HG02938 (cell line): Measurements from ENCODE around the gene MAZ.
"Not testable (repeated sequence)": the region's sequence is repeated elsewhere in the genome, so short reads cannot be mapped to it uniquely, and the experiment has no call there.

Experiments
- ATAC-seq: cut with Tn5 transposase; IDR thresholded peaks from one replicate; pipeline ENCODE4 v1.9.1; 2021; ENCODE audit warnings: mild to moderate bottlenecking, moderate library complexity; ENCODE audit not compliant: unreplicated experiment

The MAZ gene

DNA sequence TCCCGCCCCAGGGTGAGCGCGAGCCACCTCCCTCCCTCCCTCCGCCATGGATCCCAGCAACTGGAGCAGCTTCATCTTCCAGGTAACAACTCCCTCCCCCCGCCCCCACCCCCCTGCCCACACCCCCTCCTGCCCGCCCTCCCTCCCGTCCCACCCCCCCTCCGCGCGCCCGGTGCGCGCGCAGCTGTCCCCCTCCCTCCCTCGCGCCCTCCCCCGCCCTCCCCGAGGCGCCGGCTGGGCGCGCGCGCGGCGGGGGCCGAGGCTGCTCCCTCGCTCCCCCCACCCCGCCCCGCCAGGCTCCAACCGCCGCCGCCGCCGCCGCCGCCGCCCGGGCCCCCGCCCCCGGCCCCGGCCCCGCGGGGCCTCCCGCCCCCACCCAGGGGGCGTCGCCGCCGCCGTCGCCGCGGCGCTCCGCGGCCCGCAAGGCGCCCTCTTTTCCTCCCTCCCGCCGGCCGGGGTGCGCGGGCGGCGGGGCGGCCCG, at the start of gene MAZ:
Gene MAZ (plus strand): TSS at position 431 of the 481 bp plus-strand sequence. CDS start 173 bp downstream, outside the sequence.
- ATAC-seq, result no peak

DNA sequence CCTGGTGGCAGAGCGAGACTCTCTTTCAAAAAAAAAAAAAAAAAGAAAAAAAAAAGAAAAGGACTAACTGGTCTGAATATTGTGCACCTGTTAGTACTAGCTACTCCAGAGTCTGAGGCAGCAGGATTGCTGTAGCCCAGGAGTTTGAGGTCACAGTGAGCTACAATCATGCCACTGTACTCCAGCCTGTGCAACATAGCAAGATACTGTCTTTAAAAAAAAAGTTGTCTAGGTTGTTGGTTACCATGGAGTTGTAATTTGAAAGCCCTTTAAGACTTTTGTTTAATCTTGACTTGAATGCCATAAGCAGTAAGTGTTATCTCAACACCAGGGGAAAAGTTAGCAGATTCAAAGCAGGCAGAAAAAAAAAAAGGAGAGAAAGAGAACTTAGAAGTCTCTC, 49.7 kb upstream of the MAZ start:
- no peak for ATAC-seq

DNA sequence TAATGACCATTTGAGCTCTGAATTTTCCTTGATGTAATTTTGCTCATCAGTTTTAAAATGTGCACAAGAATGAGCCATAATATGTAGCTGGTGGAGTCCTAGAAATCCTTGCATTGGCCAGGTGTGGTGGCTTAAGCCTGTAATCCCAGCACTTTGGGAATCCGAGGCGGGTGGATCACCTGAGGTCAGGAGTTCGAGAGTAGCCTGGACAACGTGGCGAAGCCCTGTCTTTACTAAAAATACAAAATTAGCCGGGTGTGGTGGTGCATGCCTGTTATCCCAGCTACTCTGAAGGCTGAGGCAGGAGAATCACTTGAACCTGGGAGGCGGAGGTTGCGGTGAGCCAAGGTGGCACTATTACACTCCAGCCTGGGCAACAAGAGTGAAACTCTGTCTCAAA, 49.2 kb upstream of the MAZ start:
- ATAC-seq, result not testable (repeated sequence)

DNA sequence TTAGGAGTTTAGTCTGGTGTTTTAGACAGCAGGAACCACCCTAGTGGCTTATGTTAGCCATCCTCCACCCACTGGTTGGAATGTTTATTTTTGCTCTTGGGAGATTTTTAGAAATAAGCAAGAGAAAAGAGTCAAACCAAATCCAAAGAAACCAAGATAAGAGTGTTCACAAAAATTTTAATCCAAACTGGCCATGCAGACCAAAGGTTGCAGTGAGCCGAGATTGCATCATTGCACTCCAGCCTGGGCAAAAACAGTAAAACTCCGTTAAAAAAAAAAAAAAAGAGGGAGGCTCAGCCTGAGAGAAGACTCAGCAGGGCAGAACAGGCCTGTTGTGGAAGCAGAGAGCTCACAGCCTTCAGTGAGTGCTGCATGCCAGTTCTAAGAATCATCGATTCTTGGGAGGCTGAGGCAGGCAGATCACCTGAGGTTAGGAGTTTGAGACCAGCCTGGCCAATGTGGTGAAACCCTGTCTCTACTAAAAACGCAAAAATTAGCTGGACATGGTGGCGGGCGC, 48.3 kb upstream of the MAZ start:
- no peak for ATAC-seq

DNA sequence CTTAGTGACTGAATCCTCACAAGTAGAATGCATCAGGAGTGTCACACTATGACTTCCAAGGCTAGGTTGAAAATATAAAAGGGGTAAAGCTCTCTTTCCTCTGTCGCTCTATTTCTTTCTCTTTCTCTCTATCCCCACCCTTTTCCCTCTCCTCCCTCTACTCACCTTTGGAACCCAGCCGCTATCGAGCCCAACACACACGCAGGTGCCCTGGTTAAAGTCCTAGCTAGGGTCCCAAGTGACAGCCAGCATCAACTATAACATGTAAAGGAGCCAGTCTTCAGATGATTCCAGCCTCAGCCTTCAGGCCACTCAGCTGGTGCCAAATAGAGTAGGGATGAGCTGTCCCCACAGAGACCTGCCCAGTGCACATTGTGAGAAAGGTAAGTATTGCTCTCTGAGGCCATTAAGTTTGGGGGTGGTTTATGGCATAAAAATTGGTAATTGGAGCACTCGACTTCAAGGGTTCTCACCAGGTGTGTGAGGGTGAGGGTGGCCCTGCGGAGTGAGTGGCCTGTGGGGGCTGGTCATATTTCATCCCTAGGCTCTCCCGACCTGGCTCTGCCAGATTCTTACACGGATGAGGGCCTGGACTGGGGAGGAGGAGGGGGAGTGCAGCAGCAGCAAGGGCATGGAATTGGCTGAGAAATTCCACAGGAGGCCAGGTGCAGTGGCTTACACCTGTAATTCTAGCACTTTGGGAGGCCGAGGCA, 45.6 kb upstream of the MAZ start:
- no peak for ATAC-seq

DNA sequence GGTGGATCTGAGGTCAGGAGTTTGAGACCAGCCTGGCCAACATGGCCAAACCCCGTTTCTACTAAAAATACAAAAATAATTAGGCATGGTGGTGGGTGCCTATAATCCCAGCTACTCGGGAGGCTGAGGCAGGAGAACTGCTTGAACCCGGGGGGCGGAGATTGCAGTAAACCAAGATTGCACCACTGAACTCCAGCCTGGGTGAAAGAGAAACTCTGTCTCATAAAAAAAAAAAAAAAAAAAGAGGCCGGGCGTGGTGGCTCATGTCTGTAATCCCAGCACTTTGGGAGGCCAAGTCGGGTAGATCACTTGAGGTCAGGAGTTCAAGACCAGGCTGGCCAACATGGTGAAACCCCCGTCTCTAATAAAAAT, 45.1 kb upstream of the MAZ start:
- not testable (repeated sequence) for ATAC-seq

DNA sequence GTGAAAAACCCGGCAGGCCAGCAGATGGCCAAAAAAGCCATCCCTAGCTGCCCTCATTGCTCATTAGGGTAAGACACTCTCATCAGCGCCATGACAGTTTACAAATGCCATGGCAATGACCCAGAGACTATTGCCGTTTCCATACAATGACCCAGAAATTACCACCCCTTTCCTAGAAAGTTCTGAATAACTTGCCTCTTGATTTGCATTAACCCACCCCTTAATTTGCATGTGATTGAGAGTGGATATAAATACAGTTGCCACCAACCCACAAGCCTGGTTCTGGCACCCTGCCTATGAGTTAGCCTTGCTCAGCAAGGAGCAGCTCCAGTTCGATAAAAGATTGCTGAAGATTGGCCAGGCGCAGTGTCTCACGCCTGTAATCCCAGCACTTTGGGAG, 44.4 kb upstream of the MAZ start:
- ATAC-seq, result no peak

DNA sequence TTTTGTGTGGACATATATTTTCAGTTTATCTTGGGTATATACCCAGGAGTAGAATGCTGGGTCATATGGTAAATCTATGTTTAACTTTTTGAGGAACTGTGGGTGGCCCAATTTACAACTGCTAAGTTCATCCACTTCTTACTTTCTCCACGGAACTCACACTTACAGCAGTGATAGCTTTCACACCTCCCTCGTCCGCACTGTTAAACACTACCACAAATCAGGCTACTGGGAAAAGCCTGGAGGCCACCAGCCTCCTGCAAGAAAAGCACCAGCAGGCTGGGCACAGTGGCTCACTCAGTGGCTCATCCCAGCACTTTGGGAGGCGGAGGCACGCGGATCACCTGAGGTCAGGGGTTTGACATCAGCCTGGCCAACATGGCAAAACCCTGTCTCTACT, 43.0 kb upstream of the MAZ start:
- no peak for ATAC-seq

DNA sequence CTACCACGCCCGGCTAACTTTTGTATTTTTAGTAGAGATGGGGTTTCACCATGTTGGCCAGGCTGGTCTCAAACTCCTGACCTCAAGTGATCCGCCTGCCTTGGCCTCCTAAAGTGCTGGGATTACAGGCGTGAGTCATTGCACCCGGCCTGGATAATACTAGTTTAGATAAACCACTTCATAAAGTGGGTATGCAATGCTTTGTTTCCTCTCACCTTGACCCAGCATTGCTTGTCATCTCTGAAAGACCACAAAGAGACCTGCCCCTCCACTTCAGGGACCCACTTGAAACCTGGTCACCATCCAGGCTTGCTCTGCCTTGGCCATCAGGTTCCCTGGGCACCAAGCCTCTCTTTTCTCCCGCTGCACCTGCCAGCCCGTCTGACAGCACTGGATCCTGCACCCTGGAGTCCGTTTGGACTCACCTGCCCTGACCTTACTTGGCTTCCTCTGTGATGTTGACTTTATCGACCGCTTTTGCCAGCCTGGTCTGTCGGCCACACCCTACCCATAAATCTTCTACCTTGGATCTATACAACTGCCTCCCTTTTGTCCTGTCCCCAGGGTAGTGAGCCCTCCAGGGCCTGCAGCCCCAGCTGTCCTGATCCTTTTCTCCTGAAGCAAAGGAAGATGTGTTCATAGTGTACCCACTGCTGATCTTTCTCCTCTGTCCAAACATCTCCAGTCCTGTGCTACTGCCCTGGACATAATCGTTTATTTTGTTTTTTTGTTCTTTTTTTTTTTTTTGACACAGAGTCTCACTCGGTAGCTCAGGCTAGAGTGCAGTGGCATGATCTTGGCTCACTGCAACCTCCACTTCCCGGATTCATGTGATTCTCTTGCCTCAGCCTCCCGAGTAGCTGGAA, 40.9 kb upstream of the MAZ start:
- no peak for ATAC-seq

DNA sequence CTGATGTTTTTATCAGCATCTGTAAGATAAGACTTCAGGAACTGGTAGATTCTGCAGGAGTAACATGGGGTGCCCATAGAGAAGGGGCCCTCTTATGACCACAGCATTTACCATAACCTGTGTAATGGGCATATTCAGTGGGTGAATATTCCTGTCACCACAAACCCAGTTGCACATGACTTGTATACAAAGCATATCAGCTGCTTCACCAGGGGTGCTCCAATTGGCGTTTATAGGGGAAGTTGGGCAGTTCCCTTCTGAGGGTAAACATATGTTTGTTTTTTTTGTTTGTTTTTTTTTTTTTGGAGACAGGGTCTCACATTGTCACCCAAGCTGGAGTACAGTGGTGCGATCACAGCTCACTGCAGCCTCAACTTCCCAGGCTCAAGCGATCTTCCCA, 39.8 kb upstream of the MAZ start:
- ATAC-seq, result no peak

DNA sequence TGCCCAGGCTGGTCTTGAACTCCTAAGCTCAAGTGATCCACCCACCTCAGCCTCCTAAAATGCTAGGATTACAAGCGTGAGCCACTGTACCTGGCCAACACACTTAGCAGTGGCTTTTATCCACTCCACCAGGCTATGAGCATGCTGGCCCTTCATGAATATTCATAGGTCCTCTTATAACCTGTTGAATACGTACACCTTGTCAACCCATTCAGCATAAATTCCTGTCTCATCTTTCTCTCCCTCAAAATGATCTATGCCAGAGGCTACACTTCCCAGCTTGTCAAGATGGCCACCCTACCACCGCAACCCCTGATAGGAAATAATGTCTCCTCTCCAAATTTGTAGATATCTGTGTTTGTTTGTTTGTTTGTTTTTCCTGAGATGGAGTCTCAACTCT, 39.3 kb upstream of the MAZ start:
- ATAC-seq, result no peak

DNA sequence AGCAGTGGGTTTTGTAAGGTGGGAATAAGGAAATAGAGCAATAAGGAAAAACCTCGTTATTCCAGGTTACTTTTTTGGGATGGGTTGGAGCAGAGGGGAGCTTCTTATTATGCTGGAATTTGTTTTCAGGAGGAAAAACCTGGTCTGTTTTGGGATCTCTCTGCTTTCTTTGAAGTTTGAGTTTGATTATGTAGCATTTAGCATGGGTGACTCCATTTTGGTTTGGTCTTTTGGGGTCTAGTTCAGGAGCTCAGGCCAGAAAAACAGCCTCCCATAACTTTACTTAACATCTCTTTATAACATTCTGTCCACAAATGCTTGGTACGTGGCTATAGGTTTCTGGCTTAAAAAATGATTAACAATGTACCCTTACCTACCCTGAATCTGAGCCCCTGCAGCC, 36.8 kb upstream of the MAZ start:
- no peak for ATAC-seq

DNA sequence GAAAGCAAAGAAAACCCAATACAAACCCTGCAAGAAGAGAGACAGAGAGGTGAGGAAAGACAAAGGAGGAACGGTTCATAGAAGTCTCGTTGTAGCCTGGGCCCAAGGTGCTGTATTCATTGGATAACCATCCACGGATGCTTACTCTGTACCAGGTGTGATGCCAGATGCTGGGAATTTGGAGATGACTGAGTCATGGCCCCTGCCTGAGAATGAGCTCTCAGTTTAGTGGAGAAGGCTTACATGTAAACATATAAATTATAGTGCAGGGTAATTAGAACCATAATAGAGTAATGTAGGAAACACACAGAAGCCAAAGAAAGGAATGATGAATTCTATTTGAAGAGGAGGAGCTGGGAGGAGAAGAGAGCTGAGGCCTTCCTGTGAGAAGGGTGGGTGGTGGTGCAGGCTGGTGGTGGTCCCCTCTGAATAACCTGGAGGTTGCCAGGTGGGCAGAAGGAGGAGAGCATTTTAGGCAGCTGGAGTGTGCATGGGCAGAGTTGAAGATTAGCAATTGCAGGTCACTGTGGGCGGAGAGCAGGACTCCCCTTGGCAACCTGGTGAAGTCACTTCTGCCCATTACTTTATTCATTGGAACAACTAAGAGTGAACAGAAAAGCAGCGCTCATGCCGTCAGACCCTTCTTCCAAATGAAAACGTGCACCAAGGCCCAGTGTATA, 35.9 kb upstream of the MAZ start:
- ATAC-seq, result no peak

DNA sequence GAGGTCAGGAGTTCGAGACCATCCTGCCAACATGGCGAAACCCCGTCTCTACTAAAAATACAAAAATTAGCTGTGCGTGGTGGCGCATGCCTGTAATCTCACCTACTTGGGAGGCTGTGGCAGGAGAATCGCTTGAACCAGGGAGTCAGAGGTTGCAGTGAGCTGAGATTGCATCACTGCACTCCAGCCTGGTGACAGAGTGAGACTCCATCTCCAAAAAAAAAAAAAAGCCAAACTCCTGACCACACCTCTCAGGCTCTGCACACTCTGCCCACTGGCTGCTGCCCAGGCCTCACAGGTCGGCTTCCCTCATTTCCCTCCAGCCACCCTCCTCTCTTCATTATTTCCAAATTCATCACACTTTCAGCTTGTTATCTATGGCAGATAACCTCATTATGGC, 34.0 kb upstream of the MAZ start:
- ATAC-seq, result not testable (repeated sequence)

DNA sequence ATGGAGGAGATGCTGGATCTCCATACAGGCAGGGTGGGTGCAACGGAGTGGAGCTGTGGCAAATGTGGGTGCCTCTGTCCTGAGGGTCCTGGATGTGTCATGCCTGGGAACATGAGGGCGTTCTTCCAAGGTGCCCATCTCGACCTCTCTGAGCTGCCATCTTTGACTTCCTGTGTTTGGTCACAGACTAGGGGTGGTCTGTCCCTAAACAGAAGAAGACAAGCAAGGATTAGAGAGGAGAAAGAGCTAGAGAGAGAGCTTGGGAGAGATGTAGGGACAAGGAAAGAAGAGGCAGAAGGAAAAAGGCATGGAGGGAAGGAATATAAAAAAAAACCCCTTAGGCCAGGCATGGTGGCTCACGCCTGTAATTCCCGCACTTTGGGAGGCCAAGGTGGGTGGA, 31.6 kb upstream of the MAZ start:
- no peak for ATAC-seq

DNA sequence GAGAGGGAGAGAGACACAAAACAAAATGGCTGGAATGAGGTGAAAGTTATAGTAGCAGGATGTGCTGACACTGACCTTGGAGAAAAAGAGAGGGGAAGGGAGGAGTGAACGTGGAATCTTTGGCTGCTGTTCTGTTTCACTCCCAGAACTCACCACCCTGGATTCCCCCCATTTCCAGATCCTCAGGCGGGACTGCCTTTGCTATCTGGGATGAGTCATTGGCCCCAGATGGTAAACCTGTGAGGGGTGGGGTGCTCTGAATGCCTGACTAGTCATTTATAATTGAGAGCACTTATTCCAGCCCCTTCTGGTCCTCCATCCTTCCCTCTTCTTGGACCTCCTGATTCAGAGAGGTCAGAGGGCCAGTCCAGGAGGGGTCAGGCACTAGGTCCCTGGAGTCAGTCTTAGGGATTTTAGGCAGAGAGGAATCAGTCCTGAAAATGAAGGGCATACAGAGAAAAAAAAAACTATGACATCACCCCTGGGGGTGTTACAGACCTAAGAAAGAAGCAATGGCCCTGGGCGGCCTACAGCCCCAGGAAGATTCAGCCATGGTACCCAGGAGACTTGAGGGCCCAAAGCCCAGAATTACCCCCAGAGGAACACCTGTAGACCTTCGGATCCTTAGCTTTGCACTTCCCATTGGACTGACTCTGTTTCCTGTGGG, 30.5 kb upstream of the MAZ start:
- no peak for ATAC-seq

DNA sequence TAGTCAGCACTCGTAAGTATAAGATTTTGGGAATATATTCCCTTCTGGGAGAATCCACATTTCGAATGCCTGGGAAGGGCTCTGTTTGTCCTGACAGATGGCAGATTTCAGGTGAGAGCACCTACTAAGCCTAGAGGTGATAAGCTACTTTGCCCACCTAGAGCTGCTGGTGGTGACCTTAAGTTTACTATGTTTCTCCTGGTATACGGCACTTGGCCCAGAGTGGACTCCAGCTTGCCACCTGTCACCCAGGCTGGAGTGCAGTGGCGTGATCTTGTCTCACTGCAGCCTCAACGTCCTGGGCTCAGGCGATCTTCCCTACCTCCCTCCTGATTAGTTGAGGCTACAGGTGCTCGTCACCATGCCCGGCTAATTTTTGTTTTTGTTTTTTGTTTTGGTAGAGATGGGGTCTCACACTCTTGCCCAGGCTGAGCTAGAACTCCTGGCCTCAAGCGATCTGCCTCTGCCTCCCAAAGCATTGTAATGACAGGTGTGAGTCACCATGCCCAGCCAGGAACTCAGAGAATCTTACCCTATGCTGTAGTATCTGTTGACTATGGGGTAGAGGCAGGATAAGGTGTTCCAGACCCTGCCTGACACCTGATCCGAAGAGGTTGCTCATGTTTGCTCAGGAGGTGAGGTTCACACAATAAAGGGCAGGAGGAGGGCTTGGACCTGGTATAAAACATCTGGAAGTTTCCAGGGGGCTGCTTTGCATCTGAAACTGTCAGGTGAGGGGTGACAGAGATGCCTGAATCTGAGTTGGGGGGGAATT, 28.6 kb upstream of the MAZ start, which contains the start of gene ZG16:
Gene ZG16 (plus strand): TSS at position 681 of the 775 bp plus-strand sequence. CDS start 1,011 bp downstream, outside the sequence.
- no peak for ATAC-seq

DNA sequence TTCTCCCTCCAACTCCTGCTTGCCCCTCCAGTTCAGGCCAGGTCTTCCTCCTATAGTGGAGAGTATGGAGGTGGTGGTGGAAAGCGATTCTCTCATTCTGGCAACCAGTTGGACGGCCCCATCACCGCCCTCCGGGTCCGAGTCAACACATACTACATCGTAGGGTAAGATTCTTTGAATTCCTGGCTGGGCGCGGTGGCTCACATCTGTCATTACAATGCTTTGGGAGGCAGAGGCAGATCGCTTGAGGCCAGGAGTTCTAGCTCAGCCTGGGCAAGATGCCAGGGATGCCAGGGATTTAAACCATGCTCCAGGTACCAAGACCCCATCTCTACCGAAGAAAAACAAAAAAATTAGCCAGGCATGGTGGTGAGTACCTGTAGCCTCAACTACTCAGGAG, 26.9 kb upstream of the MAZ start:
- no peak for ATAC-seq

DNA sequence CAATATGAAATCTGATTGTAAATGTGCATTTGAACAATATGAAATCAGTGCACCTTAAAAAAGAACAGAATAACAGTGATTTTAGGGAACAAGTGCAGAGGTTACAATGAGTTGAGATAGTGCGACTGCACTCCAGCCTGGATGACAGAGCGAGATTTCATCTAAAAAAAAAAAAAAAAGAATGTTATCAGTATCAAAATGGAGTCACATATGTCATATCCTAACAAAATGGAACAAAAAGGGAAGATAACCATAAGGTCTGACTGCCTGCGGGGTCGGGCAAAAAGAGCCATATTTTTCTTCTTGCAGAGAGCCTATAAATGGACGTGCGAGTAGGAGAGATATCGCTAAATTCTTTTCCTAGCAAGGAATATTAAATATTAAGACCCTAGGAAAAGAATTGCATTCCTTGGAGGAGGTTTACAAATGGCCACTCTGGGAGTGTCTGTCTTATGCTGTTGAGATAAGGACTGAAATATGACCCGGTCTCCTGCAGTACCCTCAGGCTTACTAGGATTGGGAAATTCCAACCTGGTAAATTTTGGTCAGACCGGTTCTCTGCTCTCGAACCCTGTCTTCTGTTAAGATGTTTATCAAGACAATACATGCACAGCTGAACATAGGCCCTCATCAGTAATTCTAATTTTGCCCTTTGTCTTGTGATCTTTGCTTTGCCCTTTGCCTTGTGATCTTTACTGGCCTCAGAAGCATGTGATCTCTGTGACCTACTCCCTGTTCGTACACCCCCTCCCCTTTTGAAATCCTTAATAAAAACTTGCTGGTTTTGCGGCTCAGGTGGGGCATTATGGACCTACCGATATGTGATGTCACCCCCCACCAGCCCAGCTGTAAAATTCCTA, 23.0 kb upstream of the MAZ start:
- ATAC-seq, result not testable (repeated sequence)
